HG03457 (cell line): ENCODE data around the gene SCARB1.

ENCODE experiments used
- ATAC-seq: cut with Tn5 transposase; IDR thresholded peaks from one replicate; pipeline ENCODE4 v1.9.1; 2021; ENCODE audit warnings: moderate number of reproducible peaks; ENCODE audit not compliant: unreplicated experiment

Gene SCARB1

DNA sequence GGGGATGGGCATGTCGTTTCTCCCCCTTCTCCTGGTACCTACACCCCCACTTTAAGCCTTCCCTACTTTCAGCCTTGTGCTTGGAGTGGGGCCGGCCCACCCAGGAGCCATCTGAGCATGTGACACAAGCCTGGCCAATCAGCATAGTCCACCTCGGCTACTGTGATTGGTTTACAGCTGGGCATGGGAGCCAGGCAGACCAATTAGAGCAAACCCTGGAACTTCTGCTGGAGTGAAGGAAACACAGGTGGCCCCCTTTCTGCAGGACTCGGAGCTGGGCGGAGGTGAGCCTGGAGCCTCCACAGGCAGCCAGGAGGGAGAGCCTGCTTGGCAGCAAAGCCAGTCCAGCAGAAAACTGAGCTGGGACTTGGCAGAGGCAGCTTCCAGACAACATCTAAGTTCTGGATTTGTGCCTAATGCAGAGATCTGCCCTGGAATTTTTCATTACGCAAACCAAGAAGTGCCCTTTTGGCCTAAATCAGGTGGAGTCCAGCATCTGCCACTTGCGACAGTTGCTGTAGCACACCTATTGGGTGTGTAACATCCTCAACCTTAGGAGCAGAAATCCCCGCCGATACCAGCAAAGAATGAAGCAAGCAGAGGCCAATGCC, 59.5 kb downstream of the SCARB1 start:
- no peak for ATAC-seq

DNA sequence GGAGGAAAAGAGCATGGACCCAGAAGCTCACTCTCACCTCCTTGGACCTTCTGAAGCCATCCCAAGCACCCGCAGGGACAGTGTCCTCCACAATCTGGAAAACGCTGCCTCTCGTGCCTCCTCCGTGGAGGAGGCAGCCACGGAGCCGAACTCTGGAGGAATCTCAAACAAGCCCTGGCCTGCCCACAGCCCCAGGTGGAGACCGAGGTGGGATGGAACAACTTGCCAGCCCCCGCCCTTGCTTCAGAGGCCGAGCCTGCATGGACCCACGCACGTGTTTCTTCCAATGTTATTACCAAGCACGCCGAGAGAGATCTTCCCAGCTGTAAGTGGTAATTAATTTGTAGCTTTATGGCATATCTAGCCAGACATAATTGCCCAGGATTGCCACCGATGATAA, 61.3 kb downstream of the SCARB1 start:
- ATAC-seq, result no peak

DNA sequence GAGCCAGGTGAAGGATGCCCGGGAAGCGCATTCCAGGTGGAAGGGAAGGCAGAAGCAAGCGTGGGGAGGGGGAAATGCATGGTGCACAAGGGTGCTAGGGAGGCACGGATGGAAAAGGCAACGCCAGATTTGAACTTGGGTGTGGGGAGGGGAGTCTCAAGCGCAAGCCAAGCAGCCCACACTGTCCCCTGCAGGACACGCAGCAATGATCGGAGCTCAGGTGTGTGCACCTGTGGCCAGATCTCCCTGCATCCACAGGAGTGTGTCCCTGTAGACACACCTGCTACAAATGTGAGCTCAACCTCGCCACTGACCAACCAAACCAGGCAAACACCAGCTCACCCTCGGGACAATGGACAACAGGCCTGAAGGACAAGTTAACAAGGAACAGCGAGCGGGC, 63.2 kb downstream of the SCARB1 start:
- no peak for ATAC-seq

DNA sequence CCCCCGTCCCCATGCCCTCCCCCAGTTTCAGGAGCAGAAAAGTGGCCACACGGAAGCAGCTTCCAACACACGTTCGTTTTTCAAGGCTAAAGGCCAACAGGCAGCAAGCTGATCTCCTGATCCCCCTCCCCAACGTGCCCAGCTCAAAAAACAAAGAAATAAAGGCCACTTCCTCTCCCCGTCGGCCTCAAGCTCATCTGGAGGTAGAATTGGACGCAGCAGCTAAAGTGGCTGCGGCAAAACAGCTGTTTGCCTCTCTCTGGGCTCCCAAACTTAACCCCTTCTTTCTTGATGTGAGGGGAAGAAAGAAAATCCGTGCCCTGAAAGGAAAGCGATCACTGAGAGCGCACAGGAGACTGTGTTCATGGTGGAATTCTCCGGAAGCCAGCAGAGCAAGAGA, 66.3 kb downstream of the SCARB1 start:
- ATAC-seq, result no peak

DNA sequence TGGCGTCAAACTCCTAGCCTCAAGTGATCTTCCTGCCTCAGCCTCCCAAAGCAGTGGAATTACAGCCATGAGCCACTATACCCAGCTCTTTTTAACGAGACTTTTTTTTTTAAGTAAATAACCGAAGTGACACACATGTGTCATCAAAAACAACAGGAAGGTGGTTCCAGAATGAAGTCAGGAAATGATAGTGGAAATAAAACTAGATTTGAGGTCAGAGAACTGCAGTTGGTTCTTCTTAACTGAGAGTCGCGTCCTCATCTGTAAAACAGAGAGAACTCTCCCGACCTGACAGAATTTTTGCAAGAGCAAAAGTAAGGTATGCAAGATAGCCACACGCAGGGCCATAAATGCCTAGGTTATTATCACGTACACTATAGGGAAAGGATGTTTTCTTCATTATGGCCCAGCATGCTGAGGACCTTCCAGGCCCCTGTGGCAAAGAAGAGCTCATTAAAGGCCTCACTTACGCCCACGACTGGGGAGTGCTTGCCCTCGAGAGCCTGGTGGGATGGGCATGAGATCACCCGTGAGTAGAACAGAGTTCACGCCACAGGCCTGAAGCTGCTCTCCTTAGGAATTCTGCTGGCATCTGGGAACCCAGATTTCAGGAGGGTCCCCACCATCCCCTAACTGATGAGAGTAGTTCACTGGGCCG, 67.2 kb downstream of the SCARB1 start:
- no peak for ATAC-seq

DNA sequence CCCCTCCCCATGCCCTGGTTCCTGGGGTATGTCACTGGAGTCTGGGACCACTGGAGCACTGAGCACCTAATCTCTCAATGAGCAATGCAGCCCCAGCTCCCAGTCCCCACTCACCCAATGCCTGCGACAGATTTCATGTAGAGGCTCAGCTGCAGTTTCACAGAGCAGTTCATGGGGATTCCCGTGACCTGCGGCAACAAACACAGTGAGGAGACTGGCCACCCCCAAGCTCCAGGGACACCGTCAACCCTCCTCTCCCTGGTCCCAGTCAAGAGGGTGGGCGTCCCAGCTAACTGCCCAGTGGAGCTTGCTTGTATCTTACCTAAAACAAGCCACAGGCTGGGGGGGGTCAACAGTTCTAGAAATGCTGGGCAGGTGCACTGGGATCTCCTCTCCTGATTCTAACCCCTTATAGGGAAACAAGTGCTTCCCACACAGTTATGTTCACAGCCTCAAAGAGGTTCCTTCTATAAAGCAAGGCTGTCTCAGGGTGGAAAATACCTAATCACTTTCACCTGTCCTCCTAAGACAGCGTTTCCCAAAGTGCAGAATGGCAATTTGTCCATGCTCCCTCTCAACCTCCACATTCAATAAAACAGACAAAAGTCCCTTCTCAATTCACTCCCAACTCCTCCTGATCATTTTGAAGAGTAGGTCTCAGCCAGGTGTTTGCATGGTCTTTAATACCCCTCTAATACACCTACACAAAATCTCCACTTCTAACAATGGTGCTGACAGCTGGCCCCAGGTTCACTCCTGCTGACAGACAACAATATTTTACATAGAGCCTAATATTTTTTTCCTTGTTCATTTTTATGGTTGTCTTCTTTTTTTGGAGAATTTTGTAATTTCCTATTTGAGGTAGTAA, 68.3 kb downstream of the SCARB1 start:
- no peak for ATAC-seq

DNA sequence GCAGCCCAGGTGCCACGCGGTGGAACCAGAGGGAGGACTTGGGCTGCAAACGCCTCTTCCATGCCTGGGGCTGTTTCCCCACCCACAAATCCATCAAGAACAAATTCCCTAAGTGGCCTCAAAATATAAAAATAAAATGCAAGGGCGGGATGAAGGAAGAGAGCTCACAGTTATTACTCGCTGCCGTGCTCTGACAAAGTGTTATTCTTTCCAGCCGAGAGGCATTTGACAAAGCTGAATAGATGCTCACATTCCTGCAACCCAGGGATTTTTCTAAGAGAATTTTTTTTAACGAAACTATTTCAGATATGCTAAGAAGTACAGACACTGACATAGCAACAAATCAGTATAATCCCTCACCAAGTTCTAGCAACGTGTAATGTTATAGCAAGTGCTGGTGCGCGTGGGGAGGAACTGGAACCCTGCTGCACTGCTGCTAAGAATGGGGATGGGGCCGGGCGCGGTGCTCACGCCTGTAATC, 70.7 kb downstream of the SCARB1 start:
- ATAC-seq, result no peak

DNA sequence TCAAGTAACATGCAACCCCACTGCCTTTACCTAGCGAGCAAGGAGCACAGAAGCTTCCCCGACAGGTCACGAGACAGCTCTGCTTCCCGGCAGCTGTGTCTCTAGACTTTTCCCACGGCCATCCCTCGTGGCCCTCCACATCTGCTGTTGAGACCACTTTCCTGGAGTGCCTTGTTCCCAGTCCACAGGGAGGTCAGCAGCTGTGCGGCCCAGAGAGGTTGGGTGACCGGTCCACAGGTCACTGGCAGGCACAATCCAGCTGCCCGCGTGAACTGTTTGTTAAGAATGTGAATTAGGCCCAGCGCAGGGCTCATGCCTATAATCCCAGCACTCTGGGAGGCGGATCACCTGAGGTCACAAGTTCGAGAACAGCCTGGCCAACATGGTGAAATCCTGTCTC, 71.5 kb downstream of the SCARB1 start:
- ATAC-seq, result no peak

DNA sequence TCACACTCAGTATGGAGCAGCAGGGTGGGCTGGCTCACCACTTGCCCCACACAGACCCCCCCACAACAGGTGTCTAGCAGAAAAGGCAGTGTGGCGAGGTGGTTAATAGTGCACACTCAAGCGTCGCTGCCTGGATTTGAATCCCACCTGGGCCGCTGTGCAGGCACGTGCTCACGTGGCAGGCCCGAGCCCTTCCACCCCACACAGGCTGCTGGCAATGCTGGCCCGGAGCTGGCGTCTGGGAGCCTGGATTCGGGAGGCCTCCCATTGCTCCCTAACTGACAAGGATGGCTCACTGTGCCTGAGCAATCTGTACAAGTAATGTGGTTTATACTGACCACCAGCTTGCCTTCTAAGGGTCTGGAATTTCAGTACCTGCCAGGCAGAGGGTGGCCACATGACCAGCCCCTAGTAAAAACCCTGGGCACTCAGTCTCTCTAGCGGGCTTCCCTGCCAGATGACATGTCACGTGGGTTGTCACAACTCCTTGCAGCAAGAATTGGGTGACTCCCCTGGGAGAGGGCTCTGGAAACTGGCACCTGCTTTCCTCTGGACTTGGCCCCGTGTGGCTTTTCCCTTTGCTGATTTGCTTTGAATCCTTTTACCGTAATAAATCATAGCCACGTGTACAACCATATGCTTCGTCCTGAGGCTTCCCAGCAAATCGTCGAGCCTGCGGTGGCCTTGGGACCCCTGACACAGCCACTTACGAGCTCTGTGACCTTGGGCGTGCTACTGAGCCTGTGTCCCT, 72.8 kb downstream of the SCARB1 start:
- no peak for ATAC-seq

DNA sequence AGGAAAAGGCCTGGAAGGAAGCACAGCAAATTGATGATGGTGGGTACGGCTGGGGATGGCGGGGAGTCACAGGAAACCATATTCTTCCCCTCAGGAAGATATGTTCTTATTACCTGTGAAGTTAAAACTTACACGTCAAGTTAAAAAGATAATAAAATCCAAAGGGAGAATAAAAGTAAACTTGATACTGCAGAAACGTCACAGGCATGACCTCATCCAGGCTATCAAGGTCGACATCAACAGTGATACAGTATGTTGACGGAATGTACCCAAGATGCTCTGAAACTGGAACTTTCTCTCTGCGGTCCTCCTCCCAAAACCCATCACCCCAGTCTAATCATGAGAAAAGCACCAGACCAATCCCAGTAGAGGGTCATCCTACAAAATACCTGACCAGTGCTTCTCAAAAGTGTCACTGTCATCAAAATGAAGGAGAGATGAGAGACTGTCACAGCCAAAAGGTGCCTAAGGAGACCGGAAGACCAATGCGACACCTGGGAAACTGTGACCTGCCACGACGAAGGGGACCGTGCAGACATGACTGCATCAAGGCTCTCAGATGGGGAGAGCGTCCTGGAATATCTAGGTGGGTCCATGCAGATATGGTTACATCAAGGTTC, 74.6 kb downstream of the SCARB1 start:
- no peak for ATAC-seq

DNA sequence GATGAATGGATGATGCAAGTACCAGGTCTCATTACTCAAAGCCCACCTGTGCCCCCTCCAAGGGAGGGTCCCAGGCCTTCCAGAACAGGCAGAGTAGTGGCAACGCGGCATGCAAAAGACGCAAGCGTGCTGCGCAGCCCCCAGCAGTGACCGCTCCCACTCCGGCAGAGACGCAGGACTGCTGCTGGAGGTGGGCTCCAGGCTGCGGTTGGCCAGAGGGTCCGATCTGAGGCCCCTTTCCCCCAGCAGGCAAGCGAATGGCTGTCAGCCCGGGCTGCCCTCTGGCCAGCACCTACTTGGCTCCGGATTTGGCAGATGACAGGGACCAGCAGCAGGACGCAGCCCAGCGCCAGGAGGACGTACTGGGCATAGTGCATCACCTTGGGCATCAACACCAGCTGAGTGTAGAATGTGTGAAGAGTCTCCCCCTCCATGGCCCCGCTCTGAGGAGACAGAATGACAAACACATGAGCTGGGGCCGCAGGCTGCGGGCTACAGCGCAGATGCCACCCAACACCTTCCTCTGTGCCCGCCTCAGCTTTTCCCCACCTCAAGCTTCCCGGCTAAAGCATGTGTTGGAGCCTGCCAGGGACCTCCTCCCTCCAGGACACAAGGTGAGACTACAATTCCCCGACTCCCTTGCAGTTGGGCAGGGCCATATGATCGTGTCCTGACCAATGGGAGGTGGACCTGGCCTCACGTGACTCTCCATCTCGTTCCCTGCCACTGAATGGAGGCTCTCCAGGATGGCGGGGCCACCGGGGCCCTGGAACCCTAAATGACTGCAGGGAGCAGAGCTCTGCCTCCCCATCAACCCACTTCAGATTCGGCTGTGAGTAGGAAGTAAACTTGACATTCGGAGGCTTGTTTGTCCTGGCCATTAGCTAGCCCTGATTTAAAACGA, 77.4 kb downstream of the SCARB1 start:
- ATAC-seq, result no peak

DNA sequence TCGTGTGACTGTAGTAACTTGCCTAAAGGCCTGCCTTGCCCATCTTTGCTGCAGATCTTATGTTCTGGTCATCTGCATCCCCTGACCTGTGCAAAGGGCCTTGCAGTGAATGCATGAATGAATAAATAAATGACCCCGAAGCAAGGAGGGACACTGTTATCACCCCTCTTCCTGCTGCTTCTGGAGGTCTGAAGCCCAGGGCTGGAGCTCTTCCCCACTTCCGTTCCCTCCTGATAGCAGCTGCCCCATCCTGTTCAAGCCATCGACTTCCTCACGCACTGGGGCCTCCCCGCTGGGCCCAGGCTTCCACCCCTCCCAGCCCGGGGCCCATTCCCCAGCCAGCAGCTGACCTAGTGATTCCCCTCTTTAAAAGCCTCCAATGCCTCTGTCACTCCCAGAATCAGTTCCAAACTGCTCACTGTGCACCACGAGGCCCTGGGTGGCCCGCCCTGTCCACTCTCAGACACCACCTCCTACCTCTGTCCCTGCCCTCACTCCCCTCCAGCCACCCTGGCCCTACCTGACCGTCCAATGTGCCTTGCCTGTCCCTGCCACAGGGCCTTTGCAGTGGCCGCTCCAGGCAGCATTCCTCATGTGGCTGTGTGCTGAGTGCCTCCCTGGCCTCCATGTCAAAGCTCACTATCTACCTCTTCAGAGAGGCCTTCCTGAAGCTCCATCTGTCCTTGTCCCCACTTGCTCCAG, 78.6 kb downstream of the SCARB1 start:
- no peak for ATAC-seq

DNA sequence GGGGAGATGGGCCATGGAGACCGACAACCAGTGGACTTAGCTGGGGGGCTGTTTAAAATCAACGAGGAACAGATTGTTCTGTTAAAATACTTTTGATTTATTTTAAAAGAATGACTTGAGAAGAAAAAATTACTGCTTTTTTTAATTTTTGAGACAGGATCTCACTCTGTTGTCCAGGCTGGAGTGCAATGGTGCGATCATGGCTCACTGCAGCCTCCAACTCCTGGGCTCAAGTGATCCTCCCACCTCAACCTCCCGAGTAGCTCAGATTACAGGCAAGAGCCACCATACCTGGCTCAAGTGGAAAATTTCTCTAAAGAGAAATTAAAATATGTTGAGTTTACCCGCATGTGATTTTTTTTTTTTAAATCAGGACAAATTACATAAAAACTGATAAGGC, 80.6 kb downstream of the SCARB1 start:
- ATAC-seq, result no peak

DNA sequence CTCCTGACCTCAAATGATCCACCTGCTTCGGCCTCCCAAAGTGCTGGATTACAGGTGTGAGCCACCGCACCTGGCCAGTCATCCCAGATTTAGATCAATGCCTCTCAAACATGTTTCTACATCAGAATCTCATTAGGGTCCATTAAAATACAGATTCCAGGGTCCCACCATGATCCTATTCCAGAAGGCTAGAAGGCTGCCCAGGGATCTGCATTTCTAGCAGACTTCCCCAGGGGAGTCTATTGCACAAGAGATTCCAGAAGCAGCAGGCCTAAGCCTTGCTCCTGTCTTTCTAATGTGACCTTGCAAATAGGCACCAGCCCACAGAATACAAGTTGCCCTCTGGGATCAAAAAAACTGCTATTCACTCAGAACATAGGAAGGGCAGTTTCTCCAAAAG, 81.5 kb downstream of the SCARB1 start:
- ATAC-seq, result no peak

DNA sequence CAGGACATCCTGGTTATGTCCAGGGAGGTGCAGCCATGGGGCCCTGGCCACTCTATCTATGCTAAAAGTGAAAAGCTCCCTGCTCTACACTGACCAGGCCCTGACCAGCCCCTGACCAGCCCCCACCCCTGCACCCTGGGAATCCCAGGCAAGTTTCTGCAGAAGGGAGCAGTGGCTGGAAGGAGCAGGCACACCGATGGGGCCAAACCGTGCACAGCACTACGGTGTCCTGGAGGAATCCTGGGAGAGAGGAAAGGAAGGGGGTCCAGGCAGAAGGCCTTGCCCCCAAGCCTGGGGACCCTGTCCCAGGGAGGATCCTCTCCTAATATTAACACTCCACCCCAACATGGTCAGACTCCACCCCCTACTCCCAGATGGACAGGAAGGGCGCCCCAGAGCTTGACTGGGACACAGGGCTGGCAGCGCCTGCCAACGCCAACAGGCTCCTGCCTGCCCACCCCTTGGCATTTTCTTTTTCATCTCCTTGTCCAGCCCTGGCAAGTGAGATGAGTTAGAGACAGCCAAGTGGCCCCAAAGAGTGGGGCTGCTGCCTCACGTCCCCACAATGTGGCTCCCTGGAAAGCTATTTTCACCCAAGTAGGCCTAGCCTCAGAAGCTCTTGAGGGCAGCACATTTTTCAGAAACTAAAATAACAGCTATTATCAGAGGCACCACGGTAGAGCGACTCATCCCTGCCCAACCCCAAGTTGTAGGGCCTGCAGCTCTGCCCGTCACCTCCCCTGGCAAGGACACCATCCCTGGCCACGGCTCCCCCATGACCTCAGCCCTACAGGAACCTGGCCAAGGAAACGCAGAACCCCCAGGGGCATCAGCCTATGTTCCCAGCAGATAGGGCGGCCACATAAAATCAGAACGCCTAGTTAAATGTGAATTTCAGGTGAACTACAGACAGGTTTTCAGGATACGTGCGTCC, 82.6 kb downstream of the SCARB1 start:
- no peak for ATAC-seq

DNA sequence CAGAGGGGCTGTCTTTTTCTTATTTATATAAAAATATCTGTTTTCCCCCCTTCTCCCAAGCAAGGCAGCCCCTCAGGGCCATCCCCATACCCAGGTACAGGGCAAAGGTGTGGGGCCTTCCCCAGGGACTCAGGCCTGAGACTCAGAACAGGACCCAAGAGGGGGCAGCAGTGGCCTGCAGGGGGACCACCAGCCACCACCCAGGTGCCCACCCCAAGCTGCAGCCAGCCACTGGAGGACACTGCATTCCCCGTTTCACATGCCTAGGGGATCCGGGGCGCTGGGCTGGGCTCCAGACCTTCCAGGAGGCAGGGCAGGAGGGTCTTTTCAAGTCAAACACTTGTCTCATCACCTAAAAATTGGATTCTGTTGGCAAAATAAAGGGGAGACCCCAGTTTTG, 83.3 kb downstream of the SCARB1 start:
- no peak for ATAC-seq

DNA sequence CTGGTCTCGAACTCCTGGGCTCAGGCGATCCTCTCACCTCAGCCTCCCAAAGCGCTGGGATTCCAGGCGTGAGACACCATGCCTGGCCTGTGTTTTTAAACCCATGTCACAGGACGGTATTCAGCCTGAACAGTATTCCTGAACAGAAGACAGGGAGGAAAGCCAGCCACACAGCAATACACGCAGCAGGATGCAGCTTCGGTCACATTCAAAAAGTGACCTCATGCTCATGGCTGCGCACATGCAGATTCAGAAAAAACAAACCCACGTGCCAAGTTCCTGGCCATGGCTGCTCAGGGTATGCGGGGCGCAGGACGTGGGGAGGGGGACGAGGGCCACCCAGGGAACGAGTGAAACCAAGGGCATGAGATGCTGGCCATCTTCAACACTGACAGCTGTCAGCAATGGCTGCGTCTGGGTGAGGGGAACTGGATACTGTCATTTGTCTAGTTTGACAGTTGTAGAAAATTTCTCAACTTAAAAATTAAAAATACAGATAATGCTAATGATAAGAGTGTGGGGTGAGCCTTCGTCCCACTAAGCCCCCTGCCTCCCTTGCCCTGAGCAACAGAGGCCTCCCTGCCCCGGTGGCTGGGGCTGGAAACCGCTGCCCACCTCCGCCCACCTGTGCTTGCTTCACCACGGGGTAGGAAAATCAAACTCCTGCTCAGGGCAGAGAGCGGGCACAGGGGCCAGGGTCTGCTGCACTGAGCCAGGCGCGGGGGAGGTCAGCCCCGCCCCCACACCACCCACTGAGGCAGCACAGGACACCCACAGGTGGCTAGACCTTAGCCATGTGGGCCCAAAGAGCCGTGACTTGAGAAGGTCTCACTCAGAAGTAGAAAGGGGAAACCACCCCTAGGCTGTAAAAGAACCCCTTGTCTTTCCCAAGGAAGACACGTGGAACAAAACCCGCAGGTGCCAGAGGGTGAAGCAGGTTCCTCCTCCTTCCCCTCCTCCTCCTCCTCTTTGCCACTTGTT, 84.2 kb downstream of the SCARB1 start:
- no peak for ATAC-seq
